ENCODE data around the gene NOTCH1. TPM values are rescaled to one million over a fixed set of nuclear protein-coding genes. Genes with fewer than 3 reads are reported as not detected.

The NOTCH1 gene
- total and polyA plus RNA-seq, 12 donors: 7.3 to 27.0 (median 19.9) TPM

- DNase-seq (no peak), ATAC-seq (no peak)
- Histone ChIP-seq H3K27ac (no peak overlapping the region), H3K27me3 (no peaks in the 10 kb centered on the region), H3K36me3 (no peaks in the 10 kb centered on the region), H3K4me3 (no peak overlapping the region), H3K9me3 (no peaks in the 10 kb centered on the region), H3K4me1 (peaks cover 3 to 60% (median 24%) of the 10 kb centered on the region in 9 donors)
- no peak for TF ChIP-seq CTCF (IDR thresholded peaks at IDR 0.05)
- intact Hi-C loops (cut with DNase I): loop anchor here in 1 of 10 donors (5.0 kb wide), 1 partner anchor 54 kb away; no protein-coding TSS in a partner anchor
- WGBS, 2 donors: 88 to 95% methylated on average over 14 of the region's 14 CpGs
Observed at GRCh38 chr9:136553581-136553980, 7.7 kb upstream of the NOTCH1 start.

- DNase-seq: peak in 1 of 2 donors; percentile 26
- Histone ChIP-seq H3K36me3 (no peaks in the 10 kb centered on the region), H3K27ac (peak overlapping the region in 8 of 10 donors; percentile 11 to 88 (median 68)), H3K27me3 (no peaks in the 10 kb centered on the region), H3K4me1 (peaks cover 3 to 52% (median 32%) of the 10 kb centered on the region in 9 donors), H3K9me3 (no peaks in the 10 kb centered on the region), H3K4me3 (no peak overlapping the region)
- peak in 1 of 8 donors; percentile 13 for ATAC-seq
- intact Hi-C loops (cut with DNase I): loop anchor here in 1 of 10 donors (5.0 kb wide), 1 partner anchor 55 kb away; no protein-coding TSS in a partner anchor
- TF ChIP-seq CTCF (IDR thresholded peaks at IDR 0.05): no peak
- WGBS, 2 donors: 64 to 67% methylated on average over 22 of the region's 22 CpGs
Observed at GRCh38 chr9:136552117-136552703, 6.4 kb upstream of the NOTCH1 start.

- DNase-seq: peak; percentile 78 to 79
- H3K36me3 ChIP-seq: no peaks in the 10 kb centered on the region
- peak in 6 of 8 donors; percentile 27 to 50 (median 36) for ATAC-seq
- intact Hi-C loops (cut with DNase I): loop anchor here in 1 of 10 donors (5.0 kb wide), 1 partner anchor 56 kb away; no protein-coding TSS in a partner anchor
- H3K27ac ChIP-seq: peak overlapping the region in 8 of 10 donors; percentile 11 to 88 (median 68)
- TF ChIP-seq CTCF (IDR thresholded peaks at IDR 0.05): no peak
- H3K4me1 ChIP-seq: peaks cover 8 to 54% (median 38%) of the 10 kb centered on the region in 9 donors
- peak overlapping the region in 3 of 10 donors; percentile 19 to 24 (median 22) for H3K4me3 ChIP-seq
- H3K27me3 ChIP-seq: no peaks in the 10 kb centered on the region
- 49 to 54% methylated on average over 22 of the region's 22 CpGs for WGBS, 2 donors
- no peaks in the 10 kb centered on the region for H3K9me3 ChIP-seq
Observed at GRCh38 chr9:136551401-136552116, 5.7 kb upstream of the NOTCH1 start.

- Histone ChIP-seq H3K9me3 (no peaks in the 10 kb centered on the region), H3K36me3 (no peaks in the 10 kb centered on the region), H3K4me3 (peak overlapping the region in 1 of 10 donors; percentile 22), H3K4me1 (peaks cover 9 to 59% (median 42%) of the 10 kb centered on the region in 9 donors), H3K27me3 (no peaks in the 10 kb centered on the region), H3K27ac (peak overlapping the region in 8 of 10 donors; percentile 11 to 88 (median 60))
- TF ChIP-seq CTCF (IDR thresholded peaks at IDR 0.05): no peak
- intact Hi-C loops (cut with DNase I): loop anchor here in 1 of 10 donors (5.0 kb wide), 1 partner anchor 57 kb away; no protein-coding TSS in a partner anchor
- 92 to 93% methylated on average over 13 of the region's 13 CpGs for WGBS, 2 donors
- DNase-seq: peak in 1 of 2 donors; percentile 22
- ATAC-seq: no peak
Observed at GRCh38 chr9:136550439-136551289, 4.8 kb upstream of the NOTCH1 start.

All from heart right ventricle (tissue), 16 donors.